CD14-positive monocyte (primary cell): ENCODE measurements around the gene SH2D7. TPM values are rescaled to one million over a fixed set of nuclear protein-coding genes. Genes with fewer than 3 reads are reported as not detected.
A peak's percentile ranks its signal among the peaks of the same experiment; 100 is the strongest.
"Not testable (repeated sequence)": the region's sequence is repeated elsewhere in the genome, so short reads cannot be mapped to it uniquely, and the experiment has no call there.

Experiments
- DNase-seq, 3 donors: peaks; one replicate each; pipeline ENCODE4 v3.0.0-alpha.2; 2011 to 2022
- H2AFZ ChIP-seq: 2 replicates; pipeline ENCODE4 v1.6.0; 2012; ENCODE audit warnings: mild to moderate bottlenecking, low read depth, low read length, inconsistent platforms; ENCODE audit not compliant: insufficient read depth, poor library complexity, severe bottlenecking
- H3K27ac ChIP-seq, 2 donors: 1 replicate in 1 of 2; 2 replicates in 1 of 2; pipeline ENCODE4 v1.5.1; 2012 to 2013; ENCODE audit warnings: low read length in 2 of 2, control low read depth in 1 of 2, inconsistent platforms in 1 of 2, low read depth in 1 of 2, mild to moderate bottlenecking in 1 of 2
- H3K27me3 ChIP-seq, 2 donors: one replicate each; pipeline versions ENCODE4 v1.6.0 to v1.6.1; 2011 to 2013; ENCODE audit warnings: low read length in 2 of 2; ENCODE audit not compliant: control insufficient read depth in 2 of 2, insufficient read depth in 2 of 2
- H3K36me3 ChIP-seq, 2 donors: replicated peaks in 1 of 2; 1 replicate in 1 of 2; 2 replicates in 1 of 2; pipeline versions ENCODE4 v1.5.1 to v1.6.1; 2012 to 2013; ENCODE audit warnings: low read length in 2 of 2, control low read depth in 1 of 2, inconsistent platforms in 1 of 2, mild to moderate bottlenecking in 1 of 2; ENCODE audit not compliant: insufficient read depth in 2 of 2, control insufficient read depth in 1 of 2
- H3K4me1 ChIP-seq, 2 donors: 1 replicate in 1 of 2; 2 replicates in 1 of 2; pipeline versions ENCODE4 v1.5.1 to v1.6.1; 2012 to 2013; ENCODE audit warnings: low read length in 2 of 2, control low read depth in 1 of 2, inconsistent platforms in 1 of 2, mild to moderate bottlenecking in 1 of 2, moderate library complexity in 1 of 2; ENCODE audit not compliant: insufficient read depth in 2 of 2, control insufficient read depth in 1 of 2
- H3K4me2 ChIP-seq: replicated peaks from 2 replicates; pipeline ENCODE3; 2012; ENCODE audit warnings: low read length, moderate library complexity, mild to moderate bottlenecking; ENCODE audit not compliant: poor library complexity, severe bottlenecking; ENCODE audit errors: extremely low read depth
- H3K4me3 ChIP-seq, 3 experiments: fragments of 200-600 bp in 1 of 3; sonication (generic) in 1 of 3; replicated peaks in 1 of 3; 1 replicate in 2 of 3; 2 replicates in 1 of 3; pipeline ENCODE4 v1.5.1; 2011 to 2013; ENCODE audit warnings: low read length in 3 of 3, mild to moderate bottlenecking in 3 of 3, control low read depth in 2 of 3, low read depth in 2 of 3, inconsistent platforms in 1 of 3, moderate library complexity in 1 of 3
- H3K79me2 ChIP-seq: 2 replicates; pipeline ENCODE4 v1.6.0; 2012; ENCODE audit warnings: mild to moderate bottlenecking, control low read depth, inconsistent platforms, low read length, moderate library complexity; ENCODE audit not compliant: insufficient read depth
- H3K9ac ChIP-seq: 2 replicates; pipeline ENCODE4 v1.6.0; 2017; ENCODE audit warnings: low read length, mild to moderate bottlenecking; ENCODE audit not compliant: insufficient read depth, poor library complexity, severe bottlenecking
- H3K9me3 ChIP-seq, 2 donors: replicated peaks in 1 of 2; 1 replicate in 1 of 2; 2 replicates in 1 of 2; pipeline versions ENCODE4 v1.5.1 to v1.6.1; 2012 to 2013; ENCODE audit warnings: low read length in 2 of 2, control low read depth in 1 of 2; ENCODE audit not compliant: control insufficient read depth in 1 of 2, insufficient read depth in 1 of 2
- H4K20me1 ChIP-seq: 2 replicates; pipeline ENCODE4 v1.6.0; 2012; ENCODE audit warnings: mild to moderate bottlenecking, low read length, control low read depth, moderate library complexity; ENCODE audit not compliant: insufficient read depth
- H3K27ac Mint-ChIP-seq, 7 donors: one replicate each; pipeline ENCODE4 v1.8.0; 2020; ENCODE audit warnings: mild to moderate bottlenecking in 7 of 7, mixed read lengths in 7 of 7, moderate library complexity in 6 of 7, inconsistent platforms in 2 of 7
- H3K27me3 Mint-ChIP-seq, 3 donors: one replicate each; pipeline ENCODE4 v1.8.0; 2021 to 2022; ENCODE audit warnings: low read depth in 3 of 3, mild to moderate bottlenecking in 3 of 3, mixed read lengths in 3 of 3, moderate library complexity in 3 of 3, inconsistent platforms in 1 of 3
- H3K36me3 Mint-ChIP-seq, 2 donors: one replicate each; pipeline ENCODE4 v1.8.0; 2020; ENCODE audit warnings: mixed read lengths in 2 of 2, inconsistent platforms in 1 of 2, mild to moderate bottlenecking in 1 of 2
- H3K4me1 Mint-ChIP-seq: one replicate; pipeline ENCODE4 v1.8.0; 2020; ENCODE audit warnings: mild to moderate bottlenecking, mixed read lengths
- H3K4me3 Mint-ChIP-seq, 2 donors: one replicate each; pipeline ENCODE4 v1.8.0; 2020; ENCODE audit warnings: mild to moderate bottlenecking in 2 of 2, mixed read lengths in 2 of 2, moderate library complexity in 1 of 2
- H3K9me3 Mint-ChIP-seq, 7 donors: one replicate each; pipeline ENCODE4 v1.8.0; 2020 to 2022; ENCODE audit warnings: mixed read lengths in 7 of 7, mild to moderate bottlenecking in 6 of 7, moderate library complexity in 6 of 7, inconsistent platforms in 2 of 7
- CTCF ChIP-seq: fragments of 200-600 bp; IDR thresholded peaks from one replicate; pipeline ENCODE4 v1.8.0; 2022; ENCODE audit warnings: antibody characterized with exemption, mild to moderate bottlenecking
- WGBS: methylation state at CpG from one replicate; pipeline ENCODE4 v1.1.5; 2013; ENCODE audit warnings: missing lambda C conversion rate; ENCODE audit not compliant: insufficient coverage; 5-methylcytosine and 5-hydroxymethylcytosine counted together
- intact Hi-C, 2 donors: fragments of 100-400 bp; cut with micrococcal nuclease; formaldehyde crosslinking; loops; one replicate each; pipeline versions ENCODE4 v1.15.0 to v1.15.1; 2023
- polyA plus RNA-seq, 3 donors: library from polyadenylated mRNA; depleted of rRNA in 1 of 3; unstranded in 2 of 3; stranded (reverse) in 1 of 3; fragments of 300-500 nt in 2 of 3; fragments of >200 nt in 1 of 3; fragmentation: Illumina TruSeq in 2 of 3; gene quantifications; 1 replicate in 2 of 3; 2 replicates in 1 of 3; pipeline ENCODE4 v1.2.3, GENCODE V29; 2012 to 2021

SH2D7 gene
- polyA plus RNA-seq, 3 donors, result not detected

GRCh38 chr15:78149068-78149804, 56.9 kb downstream of the SH2D7 start, which contains the start of gene IDH3A:
Gene IDH3A (plus strand): TSS chr15:78149362. CDS start chr15:78149404, 42 bp downstream.
- H3K79me2 ChIP-seq, result peaks cover 57% of the 10 kb centered on the region
- peaks cover 10% of the 10 kb centered on the region for H4K20me1 ChIP-seq
- peak; percentile 96 to 98 (median 97) for DNase-seq
- peak within 1 kb of the TSS; percentile 73 to 81 (median 78) for H3K4me3 ChIP-seq
- H3K27ac Mint-ChIP-seq, result peak within 1 kb of the TSS; percentile 90 to 97 (median 92)
- peak within 1 kb of the TSS in 1 of 2 donors; percentile 91 for H3K27ac ChIP-seq
- no peaks in the 10 kb centered on the region for H3K9me3 ChIP-seq
- H3K9ac ChIP-seq, result peak within 1 kb of the TSS; percentile 87
- no peaks in the 10 kb centered on the region for H3K9me3 Mint-ChIP-seq
- H3K36me3 Mint-ChIP-seq, result peaks cover 4 to 13% of the 10 kb centered on the region in 2 donors
- TF ChIP-seq CTCF, result no peak
- intact Hi-C loops, result loop anchor here in 1 of 2 donors (5.0 kb wide), 1 partner anchor 288 kb away; the partner anchor contains the start of gene IREB2
- peak within 1 kb of the TSS; percentile 83 to 96 for H3K4me3 Mint-ChIP-seq
- H3K27me3 Mint-ChIP-seq, result peaks cover 0 to 5% (median 2%) of the 10 kb centered on the region in 3 donors
- H3K4me2 ChIP-seq, result peak within 1 kb of the TSS; percentile 89
- peaks cover 0 to 7% of the 10 kb centered on the region in 2 donors for H3K36me3 ChIP-seq
- under 1% methylated on average over 73 of the region's 79 CpGs for WGBS
- H3K4me1 ChIP-seq, result peaks cover 19 to 32% of the 10 kb centered on the region in 2 donors
- H2AFZ ChIP-seq, result peak within 1 kb of the TSS; percentile 82
- no peaks in the 10 kb centered on the region for H3K27me3 ChIP-seq
- H3K4me1 Mint-ChIP-seq, result peaks cover 37% of the 10 kb centered on the region

- no peaks in the 10 kb centered on the region for H3K9me3 ChIP-seq
- peak overlapping the region; percentile 87 for H3K9ac ChIP-seq
- peak overlapping the region; percentile 89 for H3K4me2 ChIP-seq
- peaks cover 22 to 36% of the 10 kb centered on the region in 2 donors for H3K4me1 ChIP-seq
- peak overlapping the region in 6 of 7 donors; percentile 4 to 86 (median 66) for H3K27ac Mint-ChIP-seq
- H3K27me3 ChIP-seq, result no peaks in the 10 kb centered on the region
- peaks cover 0 to 7% of the 10 kb centered on the region in 2 donors for H3K36me3 ChIP-seq
- peak overlapping the region; percentile 79 to 96 for H3K4me3 Mint-ChIP-seq
- peak overlapping the region; percentile 82 for H2AFZ ChIP-seq
- H3K4me3 ChIP-seq, result peak overlapping the region; percentile 57 to 78 (median 67)
- peaks cover 39% of the 10 kb centered on the region for H3K4me1 Mint-ChIP-seq
- H3K79me2 ChIP-seq, result peaks cover 63% of the 10 kb centered on the region
- intact Hi-C loops, result loop anchor here in 1 of 2 donors (5.0 kb wide), 1 partner anchor 287 kb away; the partner anchor contains the start of gene IREB2
- no peak for TF ChIP-seq CTCF
- peaks cover 4 to 13% of the 10 kb centered on the region in 2 donors for H3K36me3 Mint-ChIP-seq
- peaks cover 18% of the 10 kb centered on the region for H4K20me1 ChIP-seq
- peak overlapping the region in 1 of 2 donors; percentile 67 for H3K27ac ChIP-seq
- DNase-seq, result no peak
- no peaks in the 10 kb centered on the region for H3K9me3 Mint-ChIP-seq
- WGBS, result 7% methylated on average over 18 of the region's 20 CpGs
- H3K27me3 Mint-ChIP-seq, result peaks cover 0 to 5% (median 2%) of the 10 kb centered on the region in 3 donors
Measured at GRCh38 chr15:78149805-78150751, 57.7 kb downstream of the SH2D7 start.

DNA sequence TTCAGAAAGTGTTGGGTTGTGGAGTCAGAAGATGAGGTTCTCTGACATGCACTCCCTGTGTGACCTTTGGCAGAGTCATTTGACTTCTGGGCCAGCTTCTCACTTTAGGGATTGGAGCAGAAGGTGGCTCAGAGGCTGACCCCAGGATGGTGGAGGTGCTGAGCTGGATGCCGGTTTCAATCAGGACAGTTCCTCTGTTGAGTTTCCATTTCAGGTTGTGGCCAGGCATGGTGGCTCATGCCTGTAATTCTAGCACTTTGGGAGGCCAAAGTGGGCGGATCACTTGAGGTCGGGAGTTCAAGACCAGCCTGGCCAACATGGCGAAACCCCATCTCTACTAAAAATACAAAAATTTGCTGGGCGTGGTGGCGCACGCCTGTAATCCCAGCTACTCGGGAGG, 58.7 kb downstream of the SH2D7 start:
- H3K27ac ChIP-seq, H3K9me3 Mint-ChIP-seq, DNase-seq, H3K27me3 ChIP-seq, H3K9me3 ChIP-seq, H3K27me3 Mint-ChIP-seq, H2AFZ ChIP-seq, intact Hi-C loops, H3K4me3 ChIP-seq, H3K4me2 ChIP-seq, H3K4me3 Mint-ChIP-seq, H3K9ac ChIP-seq: not testable (repeated sequence)
- peaks cover 2 to 11% of the 10 kb centered on the region in 2 donors for H3K36me3 ChIP-seq
- H3K79me2 ChIP-seq, result peaks cover 63% of the 10 kb centered on the region
- Mint-ChIP-seq H3K36me3 (peaks cover 7 to 17% of the 10 kb centered on the region in 2 donors), H3K4me1 (peaks cover 48% of the 10 kb centered on the region), H3K27ac (peak overlapping the region in 1 of 7 donors; percentile 40)
- 77% methylated on average over 2 of the region's 8 CpGs for WGBS
- H4K20me1 ChIP-seq, result peaks cover 19% of the 10 kb centered on the region
- H3K4me1 ChIP-seq, result peaks cover 29 to 44% of the 10 kb centered on the region in 2 donors
